Ovary (tissue), 9 donors: Measurements from ENCODE around the gene CARD9. TPM values are rescaled to one million over a fixed set of nuclear protein-coding genes. Genes with fewer than 3 reads are reported as not detected.

Source experiments
- DNase-seq, 5 donors: peaks; one replicate each; pipeline ENCODE4 v3.0.0-alpha.2; 2019 to 2020
- H3K27ac ChIP-seq, 2 donors: fragments of 200-600 bp; one replicate each; pipeline versions ENCODE4 v1.5.1 to v1.8.0; 2019 to 2022
- H3K27me3 ChIP-seq: fragments of 200-600 bp; one replicate; pipeline ENCODE4 v1.8.0; 2022
- H3K36me3 ChIP-seq: fragments of 200-600 bp; sonication (generic); one replicate; pipeline ENCODE4 v1.5.1; 2019
- H3K4me1 ChIP-seq: one replicate; pipeline ENCODE4 v1.8.1; 2013; ENCODE audit warnings: mild to moderate bottlenecking, moderate library complexity; ENCODE audit not compliant: insufficient read depth
- H3K4me3 ChIP-seq: fragments of 200-600 bp; sonication (generic); one replicate; pipeline ENCODE4 v1.5.1; 2017
- H3K9me3 ChIP-seq, 2 donors: fragments of 200-600 bp in 1 of 2; sonication (generic) in 1 of 2; one replicate each; pipeline versions ENCODE4 v1.5.1 to v1.8.1; 2013 to 2019; ENCODE audit warnings: mild to moderate bottlenecking in 1 of 2, moderate library complexity in 1 of 2
- EP300 ChIP-seq: sonication (generic); formaldehyde crosslinking; IDR thresholded peaks from one replicate; pipeline ENCODE4 v1.6.1; 2017; ENCODE audit warnings: antibody characterized with exemption
- POLR2A ChIP-seq: fragments of 450-650 bp; IDR thresholded peaks from one replicate; pipeline ENCODE4 v1.6.1; 2017; ENCODE audit warnings: antibody characterized with exemption, mild to moderate bottlenecking, moderate library complexity
- WGBS, 3 donors: extraction: QIAGEN DNeasy Blood & Tissue Kit in 1 of 3; methylation state at CpG; one replicate each; pipeline versions ENCODE4 v1.1.5 to v1.1.7; 2013 to 2017; 5-methylcytosine and 5-hydroxymethylcytosine counted together
- intact Hi-C, 4 donors: fragments of 100-400 bp; cut with DNase I; formaldehyde crosslinking; loops; one replicate each; pipeline versions ENCODE4 v1.11.0 to v1.15.1; 2022 to 2023
- polyA plus RNA-seq, 2 donors: library from polyadenylated mRNA; stranded (reverse); fragments of 200-250 nt in 1 of 2; fragments of 350-450 nt in 1 of 2; fragmentation: Illumina TruSeq in 1 of 2; extraction: RNeasy Lipid Tissue Mini Kit (QIAGEN cat#74804) in 1 of 2; gene quantifications; one replicate each; pipeline ENCODE4 v1.2.3, GENCODE V29; 2013 to 2014
- total RNA-seq, 7 donors: library from RNA; depleted of rRNA in 2 of 7; stranded (reverse); fragments of >200 nt in 2 of 7; fragmentation: NEBNext Ultra II Directional in 3 of 7; extraction: Animal tissue kit (Norgen Biotek cat#: 25700) in 3 of 7; gene quantifications; one replicate each; pipeline versions ENCODE4 v1.1.0 to v1.2.4, GENCODE V29; 2016 to 2023
- TF ChIP-seq, protein P1 (sequence below), 3 donors: fragments of 450-650 bp in 2 of 3; fragments of 200-600 bp in 1 of 3; IDR thresholded peaks; one replicate each; pipeline versions ENCODE4 v1.5.1 to v1.8.0; 2016 to 2022; ENCODE audit warnings: antibody characterized with exemption in 3 of 3, mild to moderate bottlenecking in 1 of 3
- donor health status: DM: no; HTN: no; CAD: no; lungs with moderate emphysema.
- donor health status: DM: no; HTN: no; CAD: no.
- donor health status: Bipolar disorder and iron deficiency.
- donor health status: DM: yes; HTN: yes; CAD: no.
- donor health status: DM: no; HTN: no; CAD: no.
- donor health status: DM: yes; HTN: yes; CAD: no.

Gene CARD9
- total and polyA plus RNA-seq, 9 donors, result 0.48 to 3.5 (median 1.1) TPM; not detected in 1

DNA sequence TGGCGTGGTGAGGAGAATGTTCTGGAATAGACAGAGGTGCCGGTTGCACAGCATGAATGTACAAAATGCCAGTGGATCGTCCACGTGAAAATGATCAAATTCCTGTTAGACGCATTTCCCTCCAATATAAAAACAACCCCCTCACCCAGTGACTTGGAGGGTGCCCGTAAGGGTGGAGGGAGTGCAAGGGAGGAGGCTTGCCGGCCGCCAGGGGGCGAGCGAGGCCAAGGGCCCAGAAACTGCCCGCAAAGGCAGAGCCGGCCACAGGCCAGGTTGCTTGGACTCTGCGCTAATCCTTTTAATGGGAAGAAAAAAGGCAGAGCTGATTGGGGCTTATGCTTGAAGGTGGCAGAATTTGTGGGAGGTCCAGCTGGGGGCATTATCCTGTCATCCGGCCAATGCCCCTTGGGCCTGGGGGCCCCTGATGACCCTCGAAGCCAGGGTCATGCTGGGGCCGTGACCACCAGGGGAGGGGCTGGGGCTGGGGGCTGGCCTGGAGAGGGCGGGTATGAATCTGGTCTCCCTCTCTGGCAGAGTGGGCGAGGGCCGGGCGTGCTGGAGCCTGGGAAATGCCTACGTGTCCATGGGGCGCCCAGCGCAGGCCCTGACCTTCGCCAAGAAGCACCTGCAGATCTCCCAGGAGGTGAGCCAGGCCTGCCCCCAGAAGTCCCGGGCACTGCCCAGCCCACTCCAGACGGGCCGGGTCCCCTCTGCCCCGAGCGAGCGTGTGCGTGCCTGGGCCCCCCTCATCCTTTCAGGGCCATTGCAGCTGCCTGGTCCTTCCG is 34.1 kb downstream of the CARD9 start:
- no peak overlapping the region for H3K27ac ChIP-seq
- no peaks in the 10 kb centered on the region for H3K27me3 ChIP-seq
- no peaks in the 10 kb centered on the region for H3K9me3 ChIP-seq
- intact Hi-C loops, result no loop called here
- no peak for DNase-seq
- H3K4me1 ChIP-seq, result peaks cover 4% of the 10 kb centered on the region
- H3K4me3 ChIP-seq, result no peak overlapping the region
- no peaks in the 10 kb centered on the region for H3K36me3 ChIP-seq
- 77 to 81% (median 80%) methylated on average over 30 to 32 of the region's 32 CpGs for WGBS, 3 donors
- no peak for TF ChIP-seq POLR2A
- TF ChIP-seq, protein P1, sequence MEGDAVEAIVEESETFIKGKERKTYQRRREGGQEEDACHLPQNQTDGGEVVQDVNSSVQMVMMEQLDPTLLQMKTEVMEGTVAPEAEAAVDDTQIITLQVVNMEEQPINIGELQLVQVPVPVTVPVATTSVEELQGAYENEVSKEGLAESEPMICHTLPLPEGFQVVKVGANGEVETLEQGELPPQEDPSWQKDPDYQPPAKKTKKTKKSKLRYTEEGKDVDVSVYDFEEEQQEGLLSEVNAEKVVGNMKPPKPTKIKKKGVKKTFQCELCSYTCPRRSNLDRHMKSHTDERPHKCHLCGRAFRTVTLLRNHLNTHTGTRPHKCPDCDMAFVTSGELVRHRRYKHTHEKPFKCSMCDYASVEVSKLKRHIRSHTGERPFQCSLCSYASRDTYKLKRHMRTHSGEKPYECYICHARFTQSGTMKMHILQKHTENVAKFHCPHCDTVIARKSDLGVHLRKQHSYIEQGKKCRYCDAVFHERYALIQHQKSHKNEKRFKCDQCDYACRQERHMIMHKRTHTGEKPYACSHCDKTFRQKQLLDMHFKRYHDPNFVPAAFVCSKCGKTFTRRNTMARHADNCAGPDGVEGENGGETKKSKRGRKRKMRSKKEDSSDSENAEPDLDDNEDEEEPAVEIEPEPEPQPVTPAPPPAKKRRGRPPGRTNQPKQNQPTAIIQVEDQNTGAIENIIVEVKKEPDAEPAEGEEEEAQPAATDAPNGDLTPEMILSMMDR (IDR thresholded peaks at IDR 0.05), result peak; percentile 27 to 48 (median 38)

DNA sequence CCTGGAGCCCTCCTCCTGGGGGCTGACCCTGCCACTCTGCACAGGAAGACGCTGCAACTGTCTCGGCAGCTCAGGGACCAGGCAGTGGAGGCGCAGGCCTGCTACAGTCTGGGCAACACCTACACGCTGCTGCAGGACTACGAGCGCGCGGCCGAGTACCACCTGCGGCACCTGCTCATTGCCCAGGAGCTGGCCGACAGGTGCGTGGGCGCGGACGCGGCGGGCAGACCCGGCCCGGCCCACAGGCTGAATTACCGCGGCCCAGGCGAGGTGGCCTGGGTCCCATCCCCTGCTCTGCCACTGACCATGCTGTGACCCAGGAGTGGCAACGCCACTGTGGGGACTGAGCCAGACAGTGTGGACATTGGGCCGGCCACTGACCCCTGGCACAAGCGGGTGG is 35.0 kb downstream of the CARD9 start:
- no peaks in the 10 kb centered on the region for H3K27me3 ChIP-seq
- no peak for DNase-seq
- intact Hi-C loops, result no loop called here
- TF ChIP-seq EP300 (no peak), POLR2A (no peak)
- TF ChIP-seq, protein P1 (IDR thresholded peaks at IDR 0.05), result no peak
- no peaks in the 10 kb centered on the region for H3K36me3 ChIP-seq
- H3K27ac ChIP-seq, result no peak overlapping the region
- no peaks in the 10 kb centered on the region for H3K9me3 ChIP-seq
- peaks cover 4% of the 10 kb centered on the region for H3K4me1 ChIP-seq
- no peak overlapping the region for H3K4me3 ChIP-seq
- 91 to 92% (median 92%) methylated on average over 25 of the region's 25 CpGs for WGBS, 3 donors

DNA sequence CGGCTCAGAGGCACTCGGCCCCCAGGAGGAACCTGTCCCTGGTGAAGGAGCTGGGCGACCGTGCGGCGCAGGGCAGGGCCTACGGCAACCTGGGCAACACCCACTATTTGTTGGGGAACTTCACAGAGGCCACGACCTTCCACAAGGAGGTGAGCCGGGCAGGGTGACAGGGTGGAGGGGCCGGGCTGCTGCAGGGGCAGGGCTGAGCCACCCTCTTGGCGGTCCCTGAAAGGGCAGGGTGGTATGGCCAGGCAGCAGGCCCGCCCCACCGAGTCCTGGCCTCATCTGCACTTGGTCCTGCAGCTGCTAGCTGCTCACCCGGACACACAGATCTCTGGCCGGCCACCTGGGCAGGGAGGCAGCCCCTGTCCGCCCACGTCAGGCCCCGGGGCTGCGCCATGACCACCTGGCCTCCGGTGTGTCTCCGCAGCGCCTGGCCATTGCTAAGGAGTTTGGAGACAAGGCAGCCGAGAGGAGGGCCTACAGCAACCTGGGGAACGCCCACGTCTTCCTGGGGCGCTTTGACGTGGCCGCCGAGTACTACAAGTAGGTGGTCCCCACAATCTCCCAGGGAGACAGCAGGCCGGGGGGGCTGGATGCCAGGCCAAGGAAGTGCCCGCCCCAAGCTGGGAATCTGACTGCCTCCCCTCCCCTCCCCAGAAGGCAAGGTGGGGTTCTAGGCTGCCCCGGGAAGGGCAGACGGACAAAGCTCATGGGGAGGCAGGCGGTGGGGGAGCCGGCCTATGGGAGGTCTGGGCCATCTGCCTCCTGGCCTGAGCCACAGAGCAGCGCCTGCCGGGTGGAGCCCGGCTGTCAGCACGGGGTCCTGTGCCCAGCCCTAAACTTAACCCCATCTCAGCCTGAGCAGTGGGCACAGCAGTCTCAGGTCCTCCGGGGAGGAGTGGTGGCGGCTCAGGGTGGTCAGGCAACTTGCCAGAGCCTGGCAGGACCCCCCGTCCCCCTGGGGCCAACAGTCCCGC is 35.8 kb downstream of the CARD9 start:
- intact Hi-C loops, result no loop called here
- 80 to 83% (median 83%) methylated on average over 43 of the region's 43 CpGs for WGBS, 3 donors

DNA sequence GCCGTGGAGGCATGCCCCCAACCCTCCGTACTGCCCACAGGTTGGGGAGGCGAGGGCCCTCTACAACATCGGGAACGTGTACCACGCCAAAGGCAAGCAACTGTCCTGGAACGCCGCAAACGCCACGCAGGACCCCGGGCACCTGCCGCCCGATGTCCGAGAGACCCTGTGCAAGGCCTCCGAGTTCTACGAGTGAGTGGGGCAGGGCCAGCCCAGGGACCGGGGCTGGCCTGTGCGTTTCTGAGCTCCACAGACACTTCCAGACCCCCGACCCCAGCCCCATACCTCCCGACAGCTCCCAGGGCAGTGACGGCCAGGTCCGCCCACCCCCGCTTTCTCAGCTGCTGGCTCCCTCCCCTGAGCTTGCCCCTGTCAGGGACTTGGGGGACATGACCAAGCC is 36.6 kb downstream of the CARD9 start:
- WGBS, 3 donors, result 92 to 96% (median 92%) methylated on average over 21 to 23 of the region's 23 CpGs
- H3K36me3 ChIP-seq, result no peaks in the 10 kb centered on the region
- DNase-seq, result no peak
- no peaks in the 10 kb centered on the region for H3K9me3 ChIP-seq
- H3K27ac ChIP-seq, result no peak overlapping the region
- TF ChIP-seq POLR2A, result no peak
- TF ChIP-seq EP300, result no peak
- TF ChIP-seq, protein P1 (IDR thresholded peaks at IDR 0.05), result no peak
- intact Hi-C loops, result no loop called here
- H3K4me1 ChIP-seq, result no peaks in the 10 kb centered on the region
- H3K4me3 ChIP-seq, result no peak overlapping the region
- H3K27me3 ChIP-seq, result no peaks in the 10 kb centered on the region

More for the DNA sequence above, 35.8 kb downstream of the CARD9 start:
- Histone ChIP-seq H3K4me3 (no peak overlapping the region), H3K27ac (no peak overlapping the region), H3K4me1 (peaks cover 2% of the 10 kb centered on the region), H3K36me3 (no peaks in the 10 kb centered on the region), H3K9me3 (no peaks in the 10 kb centered on the region), H3K27me3 (no peaks in the 10 kb centered on the region)
- no peak for DNase-seq
- TF ChIP-seq, protein P1 (IDR thresholded peaks at IDR 0.05), result no peak
- TF ChIP-seq EP300 (no peak), POLR2A (no peak)
